GM21423 (cell line): ENCODE measurements around the gene DLL1.

Source experiments
- ATAC-seq: cut with Tn5 transposase; IDR thresholded peaks from one replicate; pipeline ENCODE4 v1.9.1; 2021; ENCODE audit warnings: mild to moderate bottlenecking, moderate library complexity; ENCODE audit not compliant: unreplicated experiment

DLL1 gene

DNA sequence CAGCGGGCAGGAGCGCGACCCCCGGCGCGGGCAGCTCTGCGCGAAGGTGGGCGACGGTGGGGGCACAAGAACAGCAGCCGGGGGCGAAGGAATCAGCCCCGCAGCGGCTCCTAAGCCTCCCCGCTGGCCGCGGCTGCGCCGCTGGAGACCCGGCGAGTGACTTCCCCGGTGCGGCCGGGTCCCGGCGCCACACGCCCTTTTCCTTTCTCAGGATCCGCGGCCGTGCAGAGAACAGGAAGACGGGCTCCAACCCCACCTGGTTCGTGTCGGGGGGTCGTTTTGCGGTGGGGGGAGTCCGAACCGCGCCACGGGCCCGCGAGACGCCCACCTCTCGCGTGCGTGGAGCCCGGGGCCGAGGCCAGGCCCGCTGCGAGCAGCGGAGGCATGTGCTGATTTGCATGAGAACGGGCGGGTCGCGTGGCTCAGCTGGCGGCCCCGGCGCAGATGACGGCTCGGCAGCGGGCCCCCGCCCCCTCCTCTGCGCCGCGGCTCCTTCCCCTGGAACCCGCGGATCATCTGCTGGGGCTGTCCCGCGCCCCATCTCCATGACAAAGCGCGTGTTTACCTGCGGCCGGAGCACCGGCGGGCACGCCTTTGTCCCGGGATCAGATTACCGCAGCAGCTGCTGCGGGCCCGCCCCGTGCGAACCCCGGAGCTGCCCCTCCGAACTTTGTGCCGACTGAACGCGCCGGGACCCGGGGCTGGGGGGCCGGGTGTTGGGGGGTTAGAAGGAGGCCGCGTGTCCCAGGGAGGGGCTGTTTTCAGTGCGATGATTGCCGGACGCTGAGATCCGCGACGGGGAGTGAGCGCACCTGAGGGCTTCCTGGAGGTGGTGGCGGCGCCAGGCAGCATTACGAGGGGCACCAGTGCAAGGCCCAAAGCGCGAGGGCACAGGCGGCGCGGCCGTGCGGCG is 4.9 kb upstream of the DLL1 start:
- ATAC-seq, result peak; percentile 55

DNA sequence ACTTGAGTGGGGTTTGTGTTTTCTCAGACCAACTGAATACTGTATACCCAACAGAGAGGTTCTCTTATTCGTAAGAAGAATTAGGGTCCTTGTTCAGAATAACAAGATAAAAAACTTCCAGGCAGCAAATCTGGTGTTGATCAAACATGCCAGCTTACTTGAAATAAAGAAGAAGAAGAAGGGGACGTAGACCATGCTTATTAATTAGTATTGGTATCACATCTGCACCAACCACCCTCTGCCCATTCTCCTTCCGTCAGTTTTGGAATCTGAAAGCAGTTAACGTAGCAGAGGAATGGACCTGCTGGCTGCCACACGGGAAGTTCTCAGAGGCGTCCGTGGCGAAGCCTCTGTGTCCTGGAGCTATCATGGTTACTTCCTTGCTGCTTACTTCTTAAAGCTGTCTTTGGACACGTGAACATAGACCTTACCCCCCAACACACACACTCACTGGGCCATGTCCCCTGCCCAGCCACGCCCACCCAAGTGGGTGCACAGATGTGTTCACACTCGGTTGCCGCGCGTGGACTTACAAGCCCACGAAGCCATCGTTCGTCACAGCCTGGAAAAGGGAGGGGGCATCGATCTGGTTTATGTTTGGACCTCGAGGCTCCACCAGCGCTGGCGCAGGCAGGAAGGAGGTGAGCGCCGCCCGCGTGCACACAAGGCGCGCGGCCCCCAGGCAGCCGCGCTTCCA is 4.1 kb upstream of the DLL1 start:
- ATAC-seq, result no peak

DNA sequence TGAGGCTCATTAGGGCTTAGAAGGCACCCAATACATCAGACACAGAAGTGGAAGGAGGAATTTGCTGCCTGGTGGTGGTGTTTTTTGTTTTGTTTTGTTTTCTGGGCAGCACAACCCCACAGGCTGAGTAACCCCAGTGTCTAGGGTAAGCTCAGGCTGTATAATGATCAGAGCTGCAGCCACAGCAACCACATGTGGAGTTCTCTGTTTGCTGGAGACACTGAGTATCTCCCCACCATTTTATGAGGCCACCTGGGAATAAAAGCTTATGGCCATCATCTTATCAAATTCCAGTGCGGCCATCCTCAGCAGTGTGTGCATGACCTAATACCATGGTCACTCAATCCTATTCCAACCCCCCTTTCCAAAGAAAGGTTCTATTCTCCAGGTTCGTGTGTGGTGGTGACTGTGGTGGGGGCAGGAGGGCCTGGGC is 3.4 kb upstream of the DLL1 start:
- ATAC-seq, result no peak

DNA sequence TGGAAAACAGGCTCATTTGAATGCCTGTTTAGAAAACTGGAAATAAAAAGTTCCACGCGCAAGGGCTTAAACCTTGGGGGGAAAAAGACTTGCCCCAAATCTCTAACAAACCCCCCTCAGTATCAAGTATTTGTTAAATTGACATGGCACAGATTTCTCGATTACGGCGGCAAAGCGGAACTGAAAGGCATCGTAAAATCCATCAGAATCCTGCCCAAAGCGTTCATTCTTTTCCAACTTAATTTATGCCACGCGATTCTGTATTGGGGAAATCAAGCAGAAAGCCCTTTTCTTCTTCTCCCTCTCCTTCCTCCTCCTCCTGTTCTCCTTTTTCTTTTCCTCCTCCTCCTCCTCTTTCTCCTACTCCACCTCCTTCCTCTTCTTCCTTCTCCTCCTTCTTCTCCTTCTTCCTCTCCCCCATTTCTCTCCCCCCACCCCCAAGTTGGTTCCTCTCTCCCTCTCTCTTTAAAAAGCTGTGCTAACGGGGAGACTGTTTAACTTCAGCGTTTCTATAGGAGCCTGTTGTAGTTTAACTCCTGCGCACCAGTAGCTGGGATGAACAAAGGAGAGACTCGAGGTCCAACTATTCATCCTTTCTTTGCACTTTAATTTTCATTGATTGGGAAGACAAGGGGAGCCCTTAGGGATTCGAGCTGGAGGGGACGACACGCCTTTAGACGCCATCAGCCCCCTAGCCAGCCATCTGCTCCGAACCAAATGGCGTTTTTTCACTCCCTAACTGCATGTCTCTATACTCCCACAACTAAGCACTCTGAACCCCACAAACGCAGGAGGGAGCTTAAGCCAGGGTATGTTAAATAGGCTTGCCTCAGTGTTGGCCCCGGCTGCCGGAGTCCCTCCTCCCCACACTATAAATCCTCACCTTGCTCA is 2.7 kb upstream of the DLL1 start:
- no peak for ATAC-seq

DNA sequence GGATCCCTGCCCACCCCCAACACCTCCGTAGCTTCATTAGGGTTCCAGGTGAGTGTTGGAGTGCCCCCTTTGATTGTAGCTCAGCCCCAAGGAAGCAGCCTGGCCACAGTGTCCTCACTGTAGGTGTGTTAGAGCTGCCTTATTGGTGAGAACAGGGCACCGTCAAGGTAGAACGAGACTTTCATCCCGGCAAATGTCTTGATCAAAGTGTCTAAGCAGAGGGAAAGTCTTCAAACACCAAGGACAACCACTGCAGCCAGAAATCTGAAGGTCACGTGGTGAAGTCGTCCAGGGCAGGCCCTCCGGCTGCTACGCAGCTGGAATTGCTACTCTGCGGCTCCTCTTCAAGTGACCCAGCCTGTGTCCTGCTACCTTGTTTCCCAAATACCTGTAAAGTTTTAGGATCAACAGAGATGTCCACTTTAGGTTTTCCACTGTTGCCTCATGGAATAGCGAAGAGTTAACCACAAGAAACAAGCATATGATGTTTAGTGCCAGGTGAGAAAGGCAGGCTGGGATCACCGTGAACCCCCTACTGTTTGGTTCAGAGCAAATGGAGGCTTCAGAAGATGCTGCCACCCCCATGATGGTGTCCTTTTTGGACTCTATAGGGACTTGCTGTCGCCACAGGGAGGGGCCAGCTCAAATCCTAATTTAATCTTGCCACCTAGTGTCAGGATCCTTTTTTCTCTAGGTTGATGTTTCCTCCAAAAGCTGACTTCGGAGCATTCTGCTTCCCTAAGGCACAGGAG is 1.7 kb upstream of the DLL1 start:
- ATAC-seq, result no peak

DNA sequence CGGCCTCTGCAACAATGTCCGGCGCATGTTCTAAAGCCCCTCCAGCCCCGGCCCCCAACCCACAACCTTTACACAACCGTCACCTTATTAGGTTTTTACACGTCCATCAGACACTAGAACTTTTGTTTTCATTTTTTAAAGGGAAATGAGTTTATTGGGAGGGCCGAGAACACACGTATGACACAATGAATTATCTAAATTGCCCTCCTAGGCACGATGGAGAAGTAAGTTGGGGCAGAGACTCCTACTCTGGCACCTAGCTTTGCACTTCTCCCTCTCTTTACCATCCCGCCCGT is 1.2 kb upstream of the DLL1 start:
- ATAC-seq, result no peak

DNA sequence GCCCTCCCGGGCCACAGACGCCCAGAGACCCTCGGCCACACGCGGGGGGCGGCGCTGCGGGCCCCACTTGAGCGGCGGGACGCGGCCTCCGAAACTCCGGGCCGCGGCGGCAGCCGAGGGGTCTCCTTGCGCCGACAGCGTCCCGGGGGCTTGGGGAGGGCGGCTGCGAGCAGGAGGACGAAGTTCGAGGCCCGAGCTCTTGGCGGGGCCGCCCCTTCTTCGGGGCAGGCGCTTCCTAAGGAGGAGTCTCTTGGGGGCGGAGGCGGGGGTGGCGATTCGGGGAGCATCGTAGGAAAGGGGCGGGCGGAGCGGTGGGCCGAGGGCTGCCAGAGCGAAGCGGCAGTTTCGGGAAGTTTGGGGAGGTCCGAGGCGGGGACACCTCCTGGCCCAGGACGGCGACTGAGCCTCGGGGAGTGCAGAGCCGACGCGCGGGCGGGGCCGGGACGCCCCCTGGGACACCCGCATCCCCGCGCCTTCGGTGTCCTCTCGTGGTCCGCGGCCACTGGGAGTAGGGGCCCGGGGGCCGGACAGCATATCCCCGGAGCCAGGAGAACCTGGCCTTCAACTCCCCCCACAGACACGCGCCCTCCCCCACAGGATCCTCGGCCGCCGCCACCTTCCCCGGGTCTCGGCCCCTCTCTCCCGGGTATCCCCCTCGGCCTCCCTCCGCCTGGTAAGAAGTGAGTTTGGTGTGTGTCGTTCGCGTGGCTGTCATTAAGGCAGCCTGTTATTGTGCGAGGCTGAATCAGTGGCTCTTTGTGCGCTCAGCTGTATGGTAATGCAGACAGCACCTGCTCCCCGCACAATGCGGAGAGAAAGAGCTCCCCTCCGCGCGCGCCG is 613 bp upstream of the DLL1 start:
- peak; percentile 28 for ATAC-seq

DNA sequence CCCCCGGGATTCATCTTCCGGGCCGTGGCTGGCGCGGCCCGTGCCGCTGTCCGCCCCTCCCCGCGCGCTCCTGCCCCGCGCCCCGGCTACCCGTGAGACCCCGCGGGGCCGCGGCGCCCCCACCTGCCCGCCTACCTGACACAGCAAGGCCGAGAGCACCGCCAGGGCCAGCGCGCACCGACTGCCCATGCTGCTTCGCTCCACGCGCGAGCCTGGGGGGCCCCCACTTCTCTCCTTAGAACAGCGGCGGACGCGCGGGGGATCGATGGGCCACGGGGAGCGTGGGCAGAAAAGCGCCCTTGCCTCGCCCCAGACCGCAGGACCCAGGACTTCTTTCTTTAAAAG is 955 bp downstream of the DLL1 start:
- no peak for ATAC-seq

DNA sequence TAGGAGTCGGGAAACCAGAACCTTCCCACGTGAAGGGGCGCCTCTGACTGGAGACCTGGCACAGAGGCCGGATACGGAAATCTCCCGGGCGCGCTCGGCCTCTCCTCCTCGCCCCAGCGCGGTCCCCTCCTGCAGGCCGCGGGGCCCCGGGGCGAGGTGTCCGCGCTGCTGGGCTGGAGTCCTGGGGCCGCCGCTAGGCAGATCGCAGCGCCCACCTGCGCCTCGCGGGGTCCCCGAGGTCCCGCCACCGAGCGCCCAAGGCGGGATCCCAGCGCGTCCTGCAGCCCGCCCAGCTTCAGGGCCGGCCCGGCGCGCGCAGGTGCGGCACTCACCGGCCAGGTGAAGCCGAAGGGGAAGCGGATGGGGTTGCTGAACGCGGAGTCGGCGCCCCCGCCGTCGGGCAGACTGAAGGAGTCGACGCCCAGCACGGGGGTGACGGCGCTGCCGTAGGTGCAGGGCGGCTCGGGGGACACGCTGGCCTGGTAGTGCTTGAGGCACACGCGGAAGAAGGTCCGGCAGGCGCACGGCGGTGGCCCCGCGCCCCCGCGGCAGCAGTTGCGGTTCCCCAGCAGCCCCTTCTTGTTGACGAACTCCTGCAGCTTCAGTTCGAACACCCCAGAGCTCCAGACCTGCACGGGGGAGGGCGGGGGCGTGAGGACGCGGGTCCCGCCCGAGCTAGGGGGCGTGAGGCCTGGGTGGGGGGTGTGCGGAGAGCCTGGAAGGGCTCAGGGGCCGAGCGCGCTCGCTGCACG is 1.5 kb downstream of the DLL1 start:
- no peak for ATAC-seq

DNA sequence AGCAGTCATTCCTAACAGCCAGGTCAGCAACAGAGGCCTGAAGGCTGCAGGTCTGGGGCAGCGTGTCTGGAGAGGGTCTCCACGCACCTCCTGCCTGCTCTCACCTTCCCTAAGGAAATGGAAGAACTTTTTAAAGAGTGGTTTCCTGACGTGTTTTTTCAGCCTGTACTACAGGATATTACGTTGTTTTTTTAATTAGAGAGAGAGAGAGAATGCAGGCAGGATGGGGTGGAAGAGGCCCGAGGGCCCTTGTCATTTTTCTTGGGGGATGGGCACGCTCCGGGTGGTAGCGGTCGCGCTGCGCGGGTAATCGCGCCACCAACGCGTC is 2.1 kb downstream of the DLL1 start:
- no peak for ATAC-seq

DNA sequence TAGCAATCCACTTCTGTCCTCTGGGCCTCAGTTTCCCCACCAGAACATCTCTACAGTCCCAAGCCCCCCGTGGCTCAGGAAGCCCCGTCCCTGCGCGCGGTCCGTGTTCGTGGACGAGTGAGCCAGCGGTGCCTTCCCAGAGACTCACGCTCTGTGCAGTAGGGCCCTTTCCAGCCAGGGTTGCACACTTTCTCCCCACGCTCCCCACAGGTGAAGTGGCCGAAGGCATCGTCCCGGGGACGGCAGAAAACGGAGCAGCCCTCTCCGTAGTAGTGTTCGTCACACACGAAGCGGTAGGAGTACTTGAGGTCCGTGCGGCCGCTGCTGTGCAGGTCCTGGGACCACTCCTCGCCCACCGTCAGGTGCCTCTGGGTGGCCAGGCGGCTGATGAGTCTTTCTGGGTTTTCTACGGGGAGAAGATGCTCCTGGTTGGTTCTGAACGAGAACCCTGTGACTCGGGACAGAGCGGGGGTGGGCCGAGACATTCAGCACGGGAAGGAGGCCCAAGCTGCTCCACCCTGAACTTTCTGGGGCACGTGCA is 2.7 kb downstream of the DLL1 start:
- no peak for ATAC-seq

DNA sequence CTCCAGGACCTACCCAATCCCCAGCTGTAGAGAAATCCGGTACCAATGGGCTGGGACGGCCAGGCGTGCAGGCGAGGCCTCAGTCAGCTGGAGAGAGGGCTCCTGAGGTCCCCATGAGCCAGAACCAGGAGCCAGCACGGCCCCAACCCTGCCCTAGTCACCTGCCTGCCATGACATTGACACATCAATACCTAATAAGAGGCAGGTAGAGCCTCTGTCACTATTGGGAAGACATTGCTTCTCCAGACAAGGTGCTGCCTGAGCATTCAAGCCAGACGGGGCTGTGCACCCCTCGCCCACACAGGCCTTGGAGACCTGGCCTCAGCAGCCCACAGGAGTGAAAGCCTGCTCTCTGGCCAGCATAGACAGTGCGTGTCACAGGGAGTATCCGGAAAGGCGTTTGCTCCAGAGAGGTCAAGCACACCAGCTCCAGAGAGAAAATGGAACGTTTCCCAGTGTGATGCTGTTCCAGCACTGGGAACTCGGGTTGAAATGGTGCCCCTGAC is 3.5 kb downstream of the DLL1 start:
- ATAC-seq, result no peak

DNA sequence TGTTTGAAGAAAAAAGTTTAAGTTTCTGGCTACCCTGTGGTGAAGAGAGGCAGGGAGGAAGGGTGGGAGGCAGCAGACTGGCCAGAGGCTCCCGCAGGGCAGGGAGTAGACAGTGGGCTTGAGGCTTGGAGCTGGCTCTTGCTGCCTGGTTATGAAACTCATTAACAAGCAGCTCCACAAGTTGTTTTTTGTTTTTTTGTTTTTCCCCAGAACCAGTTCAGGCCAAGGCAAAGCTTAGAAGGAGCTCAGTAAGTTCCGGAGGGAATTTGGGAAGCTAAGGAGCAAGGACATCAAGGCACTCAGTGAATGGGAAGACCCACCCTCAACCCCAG is 4.0 kb downstream of the DLL1 start:
- ATAC-seq, result no peak

DNA sequence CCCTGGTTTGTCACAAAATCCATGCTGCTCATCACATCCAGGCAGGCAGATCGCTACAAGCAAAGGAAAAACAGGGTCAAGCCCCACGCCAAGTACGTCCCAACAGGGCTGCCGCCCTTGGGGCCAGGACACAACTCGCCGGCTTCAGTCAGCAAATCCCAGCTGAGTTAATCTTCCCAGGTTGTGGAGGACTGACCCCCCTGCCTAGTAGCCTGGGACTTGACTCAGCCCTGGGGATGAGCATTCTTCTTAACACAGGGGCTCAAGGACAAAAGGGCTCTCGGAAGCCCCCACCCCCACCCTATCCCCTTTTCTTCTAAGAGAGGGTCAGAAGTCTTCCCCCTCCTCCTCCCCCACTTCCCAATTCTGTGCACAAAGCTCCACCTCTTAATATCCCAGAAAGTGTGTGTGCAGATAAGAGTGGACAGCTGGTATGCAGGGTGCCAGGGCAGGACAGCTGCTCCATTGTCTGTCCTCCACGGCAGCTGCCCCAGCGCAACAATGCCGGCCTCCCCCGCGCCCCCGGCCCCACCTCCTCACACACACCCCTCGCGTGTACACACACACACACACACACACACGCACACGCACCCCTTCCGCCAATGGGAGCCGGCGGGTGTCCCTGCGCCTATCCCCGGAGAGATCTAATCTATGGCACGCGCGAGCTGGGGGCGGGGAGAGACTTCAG is 4.5 kb downstream of the DLL1 start:
- ATAC-seq, result no peak

DNA sequence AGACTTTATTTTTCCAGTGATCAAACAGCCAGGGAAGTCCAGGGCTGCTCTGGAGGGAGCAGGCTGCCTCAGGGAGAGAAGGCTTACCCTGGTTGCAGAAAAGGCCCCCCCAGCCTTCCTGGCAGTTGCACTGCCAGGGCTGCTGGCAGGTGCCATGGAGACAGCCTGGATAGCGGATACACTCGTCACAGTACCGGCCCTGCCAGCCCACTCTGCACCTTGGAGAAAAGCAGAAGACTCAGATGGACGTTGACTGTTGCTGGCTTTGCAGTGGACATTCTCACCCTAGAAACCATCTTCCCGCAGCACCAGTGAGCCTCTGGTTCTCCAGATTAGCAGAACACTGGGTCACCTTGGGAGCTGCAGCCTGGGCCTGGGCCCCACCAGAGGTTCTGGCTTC is 5.4 kb downstream of the DLL1 start:
- ATAC-seq, result no peak

DNA sequence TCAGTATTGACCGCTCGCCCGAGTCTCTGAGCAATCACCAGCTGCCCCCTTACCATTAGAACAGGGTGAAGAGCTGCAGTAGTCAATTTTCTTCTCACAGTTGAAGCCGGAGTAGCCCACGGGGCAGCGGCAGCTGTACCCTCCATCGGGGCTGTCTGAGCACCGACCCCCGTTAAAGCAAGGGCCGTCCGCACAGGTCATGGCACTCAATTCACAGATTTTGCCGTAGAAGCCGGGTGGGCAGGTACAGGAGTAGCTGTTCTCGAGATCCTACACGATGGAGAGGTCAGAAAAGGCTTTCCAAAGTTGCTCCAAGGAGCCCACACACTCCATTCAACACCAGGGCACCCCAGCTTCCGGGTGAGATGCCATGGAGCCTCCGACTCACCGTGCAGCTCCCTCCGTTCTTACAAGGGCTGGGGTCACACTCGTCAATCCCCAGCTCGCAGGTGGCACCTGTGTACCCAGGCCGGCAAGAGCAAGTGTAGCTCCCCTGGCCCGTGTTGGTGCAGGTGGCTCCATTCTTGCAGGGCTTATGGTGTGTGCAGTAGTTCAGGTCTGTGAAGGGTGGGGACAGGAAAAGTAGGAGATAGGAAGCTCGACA is 5.9 kb downstream of the DLL1 start:
- ATAC-seq, result no peak

DNA sequence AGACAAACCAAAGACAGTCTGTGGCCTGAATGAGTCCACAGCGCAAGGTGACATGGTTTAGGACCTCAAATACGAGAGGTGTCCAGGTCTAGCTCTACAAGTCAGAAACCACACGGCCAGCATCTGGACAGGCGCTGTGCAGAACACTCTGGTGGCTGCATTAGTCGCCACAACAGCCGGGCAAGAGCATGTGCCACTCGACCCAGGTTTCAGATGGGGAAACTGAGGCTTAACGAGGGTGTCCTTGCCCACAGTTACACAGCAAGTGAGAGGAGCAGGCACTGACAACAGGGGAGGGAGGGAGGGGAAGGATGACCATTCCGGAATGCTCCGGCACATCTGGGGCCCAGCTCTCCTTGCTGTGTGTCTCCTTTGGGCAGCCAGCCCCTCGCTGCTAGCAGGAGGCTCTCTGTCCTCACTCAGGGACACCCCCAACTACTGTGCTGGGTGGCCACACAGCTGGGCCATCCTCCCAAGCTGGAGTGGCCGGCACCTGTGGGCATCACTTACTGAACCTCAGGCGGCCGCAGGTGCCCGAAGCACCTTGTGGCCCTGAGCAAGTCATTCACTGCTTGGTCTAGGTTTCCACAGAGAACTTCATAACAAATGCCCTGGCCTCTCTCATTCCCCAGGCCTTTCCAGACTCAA is 6.6 kb downstream of the DLL1 start:
- ATAC-seq, result no peak
